WTC11 (cell line): ENCODE data around the gene OGFOD3.

Experiments used
- NFE2L1 ChIP-seq: sonication (generic); formaldehyde crosslinking; IDR thresholded peaks from 2 replicates; pipeline ENCODE4 v1.8.1; 2023; ENCODE audit warnings: missing genetic modification reagents
- TEAD4 ChIP-seq: sonication (generic); formaldehyde crosslinking; IDR thresholded peaks from 2 replicates; pipeline ENCODE4 v1.8.0; 2022; ENCODE audit warnings: mild to moderate bottlenecking, missing genetic modification reagents
- TP53 ChIP-seq: sonication (generic); formaldehyde crosslinking; IDR thresholded peaks from 2 replicates; pipeline ENCODE4 v1.8.1; 2023; ENCODE audit warnings: mild to moderate bottlenecking, missing genetic modification reagents
- USF2 ChIP-seq: sonication (generic); formaldehyde crosslinking; IDR thresholded peaks from 2 replicates; pipeline ENCODE4 v1.8.1; 2023; ENCODE audit warnings: mild to moderate bottlenecking, missing genetic modification reagents, moderate library complexity

DNA sequence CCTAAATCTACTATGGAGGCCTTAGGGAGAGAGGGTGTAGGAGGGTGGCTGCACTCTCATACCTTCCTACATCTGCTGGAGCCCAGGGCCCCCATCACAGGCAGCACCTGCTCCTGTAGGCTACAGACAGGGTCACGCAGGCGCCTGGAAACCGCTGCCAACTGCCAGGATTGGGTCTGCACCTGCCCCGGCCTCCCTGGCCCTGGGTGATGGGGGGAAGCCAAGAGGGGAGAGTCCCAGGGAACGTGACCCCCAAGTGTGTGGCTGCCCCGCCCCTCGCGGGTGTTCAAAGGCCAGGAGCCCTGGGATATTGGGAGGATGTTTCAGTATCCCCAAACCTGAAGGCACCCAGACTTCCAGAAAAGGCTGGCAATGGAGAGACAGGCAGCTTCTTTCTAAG lies 64.9 kb downstream of the OGFOD3 start:
- no peak for TF ChIP-seq TEAD4
- no peak for TF ChIP-seq NFE2L1 (CRISPR knock-in tag)
- TF ChIP-seq TP53 = no peak
- TF ChIP-seq USF2 = no peak
